Body of pancreas (tissue), 4 donors: Measurements from ENCODE around the gene TEKT3. TPM values are rescaled to one million over a fixed set of nuclear protein-coding genes. Genes with fewer than 3 reads are reported as not detected.

Experiments
- ATAC-seq: fragments of 150-250 bp; one replicate; pipeline ENCODE4 v1.9.1; 2016
- DNase-seq, 4 donors: peaks; one replicate each; pipeline ENCODE4 v3.0.0-alpha.2; 2019
- H3K27ac ChIP-seq, 4 donors: fragments of 200-600 bp; sonication (generic); 1 replicate in 3 of 4; 2 replicates in 1 of 4; pipeline versions ENCODE4 v1.5.1 to v1.6.1; 2016 to 2019; ENCODE audit warnings: mild to moderate bottlenecking in 1 of 4, mixed read lengths in 1 of 4, moderate library complexity in 1 of 4
- H3K27me3 ChIP-seq, 2 donors: fragments of 200-600 bp; sonication (generic); one replicate each; pipeline ENCODE4 v1.6.0; 2016; ENCODE audit warnings: mild to moderate bottlenecking in 1 of 2
- H3K36me3 ChIP-seq, 2 donors: fragments of 200-600 bp; sonication (generic); replicated peaks in 1 of 2; 2 replicates each; pipeline ENCODE4 v1.5.1; 2016; ENCODE audit warnings: low read depth in 2 of 2; ENCODE audit not compliant: insufficient read depth in 1 of 2
- H3K4me1 ChIP-seq: fragments of 200-600 bp; sonication (generic); one replicate; pipeline ENCODE4 v1.6.0; 2016
- H3K4me3 ChIP-seq, 2 donors: fragments of 200-600 bp; sonication (generic); 1 replicate in 1 of 2; 2 replicates in 1 of 2; pipeline ENCODE4 v1.5.1; 2016 to 2019
- H3K9me3 ChIP-seq, 3 donors: fragments of 200-600 bp; sonication (generic); 1 replicate in 2 of 3; 2 replicates in 1 of 3; pipeline ENCODE4 v1.5.1; 2016
- CTCF ChIP-seq, 7 experiments: fragments of 450-650 bp in 4 of 7; fragments of 200-600 bp in 3 of 7; sonication (generic) in 3 of 7; IDR thresholded peaks; one replicate each; pipeline ENCODE4 v1.5.1; 2016 to 2019; ENCODE audit warnings: antibody characterized with exemption in 7 of 7
- POLR2A ChIP-seq, 3 donors: fragments of 450-650 bp; IDR thresholded peaks; one replicate each; pipeline ENCODE4 v1.6.1; 2016; ENCODE audit warnings: antibody characterized with exemption in 3 of 3, mild to moderate bottlenecking in 2 of 3
- WGBS, 2 donors: methylation state at CpG; one replicate each; pipeline ENCODE4 v1.1.5; 2017; 5-methylcytosine and 5-hydroxymethylcytosine counted together
- intact Hi-C: fragments of 100-400 bp; cut with DNase I; formaldehyde crosslinking; loops from one replicate; pipeline ENCODE4 v1.15.1; 2023
- total RNA-seq, 2 donors: library from RNA; depleted of rRNA; stranded (reverse); fragments of >200 nt; gene quantifications; one replicate each; pipeline ENCODE4 v1.1.0, GENCODE V29; 2016

Gene TEKT3
- total RNA-seq, 2 donors from 2014 or later, result not detected

DNA sequence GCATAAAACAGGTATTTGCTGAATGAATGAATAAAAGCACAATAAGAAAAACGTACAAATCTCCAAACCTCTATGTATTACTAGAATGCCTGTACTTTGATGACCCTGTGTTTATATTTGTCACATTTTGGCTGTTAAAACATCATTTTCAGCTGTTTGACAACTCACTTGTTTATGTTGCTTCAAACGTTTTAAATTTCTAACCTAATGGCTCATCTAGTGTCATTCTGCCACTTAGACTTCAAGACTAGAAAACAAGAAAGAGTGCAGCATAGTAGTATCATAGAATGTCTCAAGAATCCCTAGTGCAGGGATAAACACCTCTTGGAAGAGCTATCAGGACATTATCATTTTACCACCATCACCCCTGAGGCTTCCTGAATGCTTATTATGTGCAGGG is 56.9 kb downstream of the TEKT3 start:
- H3K36me3 ChIP-seq, result no peaks in the 10 kb centered on the region
- no peaks in the 10 kb centered on the region for H3K4me1 ChIP-seq
- TF ChIP-seq CTCF (IDR thresholded peaks at IDR 0.05) (no peak), POLR2A (IDR thresholded peaks at IDR 0.05) (no peak)
- WGBS, 2 donors, result 22 to 35% methylated on average over 2 of the region's 2 CpGs
- H3K27ac ChIP-seq, result no peak overlapping the region
- no peaks in the 10 kb centered on the region for H3K27me3 ChIP-seq
- no peak overlapping the region for H3K4me3 ChIP-seq
- ATAC-seq (no peak), DNase-seq (no peak)
- intact Hi-C loops, result no loop called here
- no peaks in the 10 kb centered on the region for H3K9me3 ChIP-seq

- no peak for ATAC-seq
- intact Hi-C loops, result no loop called here
- Histone ChIP-seq H3K27ac (no peak overlapping the region), H3K36me3 (no peaks in the 10 kb centered on the region), H3K27me3 (no peaks in the 10 kb centered on the region), H3K4me1 (no peaks in the 10 kb centered on the region), H3K4me3 (no peak overlapping the region), H3K9me3 (no peaks in the 10 kb centered on the region)
- no peak for TF ChIP-seq CTCF (IDR thresholded peaks at IDR 0.05)
- no peak for DNase-seq
- WGBS, 2 donors, result 74 to 76% methylated on average over 6 of the region's 6 CpGs
Observed at GRCh38 chr17:15284107-15284506, 57.3 kb downstream of the TEKT3 start.

- no peak for TF ChIP-seq POLR2A (IDR thresholded peaks at IDR 0.05)
- TF ChIP-seq CTCF (IDR thresholded peaks at IDR 0.05), result no peak
- DNase-seq (no peak), ATAC-seq (no peak)
- Histone ChIP-seq H3K9me3 (no peaks in the 10 kb centered on the region), H3K4me3 (no peak overlapping the region), H3K27ac (no peak overlapping the region), H3K27me3 (no peaks in the 10 kb centered on the region), H3K36me3 (no peaks in the 10 kb centered on the region), H3K4me1 (no peaks in the 10 kb centered on the region)
- WGBS, 2 donors, result 89 to 90% methylated on average over 3 of the region's 3 CpGs
- intact Hi-C loops, result no loop called here
Observed at GRCh38 chr17:15281909-15282308, 59.5 kb downstream of the TEKT3 start.

DNA sequence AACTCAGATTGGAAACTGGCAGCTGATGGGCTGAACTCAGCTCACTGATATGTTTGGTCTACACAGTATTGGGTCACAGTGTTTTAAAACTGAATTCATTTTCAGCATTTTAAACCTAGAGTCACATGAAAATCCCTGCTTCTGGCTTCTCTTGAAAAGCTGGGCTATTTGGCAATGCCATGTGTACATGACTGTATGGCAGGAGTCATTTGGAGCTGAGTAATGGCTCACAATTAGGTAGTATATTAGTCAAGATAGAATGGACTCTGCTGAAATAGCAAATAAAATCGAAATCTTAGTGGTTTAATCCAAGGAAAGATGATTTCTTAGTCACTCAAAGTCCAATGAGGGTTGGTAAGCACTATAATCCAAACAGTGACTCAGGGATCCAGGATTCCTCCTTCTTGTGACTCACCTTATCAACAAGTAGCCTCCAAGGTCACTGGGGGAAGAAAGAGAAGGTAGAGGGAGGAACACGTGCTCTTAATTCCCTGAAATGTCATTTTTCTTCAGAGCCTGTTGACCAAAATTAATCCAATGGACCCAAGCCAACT is 62.4 kb downstream of the TEKT3 start:
- DNase-seq (no peak), ATAC-seq (no peak)
- Histone ChIP-seq H3K27me3 (no peaks in the 10 kb centered on the region), H3K27ac (no peak overlapping the region), H3K9me3 (no peaks in the 10 kb centered on the region), H3K4me3 (no peak overlapping the region), H3K4me1 (no peaks in the 10 kb centered on the region), H3K36me3 (no peaks in the 10 kb centered on the region)
- 20 to 22% methylated on average over 2 of the region's 2 CpGs for WGBS, 2 donors
- intact Hi-C loops, result no loop called here
- no peak for TF ChIP-seq POLR2A (IDR thresholded peaks at IDR 0.05)
- no peak for TF ChIP-seq CTCF (IDR thresholded peaks at IDR 0.05)

- Histone ChIP-seq H3K27me3 (no peaks in the 10 kb centered on the region), H3K36me3 (no peaks in the 10 kb centered on the region), H3K4me1 (no peaks in the 10 kb centered on the region), H3K27ac (no peak overlapping the region), H3K9me3 (no peaks in the 10 kb centered on the region), H3K4me3 (no peak overlapping the region)
- no peak for DNase-seq
- 35 to 42% methylated on average over 6 of the region's 6 CpGs for WGBS, 2 donors
- no peak for ATAC-seq
- intact Hi-C loops, result no loop called here
- no peak for TF ChIP-seq CTCF (IDR thresholded peaks at IDR 0.05)
- TF ChIP-seq POLR2A (IDR thresholded peaks at IDR 0.05), result no peak
Observed at GRCh38 chr17:15278380-15278779, 63.0 kb downstream of the TEKT3 start.
